HL-60/S4 treated with retinoic acid at 250 ng/mL for 4 days and 3 days (cell line): Measurements from ENCODE around the gene ASPDH.

Experiments used
- in situ Hi-C: fragments of 300-500 bp; cut with MboI; formaldehyde crosslinking; loops from 2 replicates; pipeline ENCODE4 v1.7.0; 2022; ENCODE audit warnings: low sequenced_read_pairs

The ASPDH gene

DNA sequence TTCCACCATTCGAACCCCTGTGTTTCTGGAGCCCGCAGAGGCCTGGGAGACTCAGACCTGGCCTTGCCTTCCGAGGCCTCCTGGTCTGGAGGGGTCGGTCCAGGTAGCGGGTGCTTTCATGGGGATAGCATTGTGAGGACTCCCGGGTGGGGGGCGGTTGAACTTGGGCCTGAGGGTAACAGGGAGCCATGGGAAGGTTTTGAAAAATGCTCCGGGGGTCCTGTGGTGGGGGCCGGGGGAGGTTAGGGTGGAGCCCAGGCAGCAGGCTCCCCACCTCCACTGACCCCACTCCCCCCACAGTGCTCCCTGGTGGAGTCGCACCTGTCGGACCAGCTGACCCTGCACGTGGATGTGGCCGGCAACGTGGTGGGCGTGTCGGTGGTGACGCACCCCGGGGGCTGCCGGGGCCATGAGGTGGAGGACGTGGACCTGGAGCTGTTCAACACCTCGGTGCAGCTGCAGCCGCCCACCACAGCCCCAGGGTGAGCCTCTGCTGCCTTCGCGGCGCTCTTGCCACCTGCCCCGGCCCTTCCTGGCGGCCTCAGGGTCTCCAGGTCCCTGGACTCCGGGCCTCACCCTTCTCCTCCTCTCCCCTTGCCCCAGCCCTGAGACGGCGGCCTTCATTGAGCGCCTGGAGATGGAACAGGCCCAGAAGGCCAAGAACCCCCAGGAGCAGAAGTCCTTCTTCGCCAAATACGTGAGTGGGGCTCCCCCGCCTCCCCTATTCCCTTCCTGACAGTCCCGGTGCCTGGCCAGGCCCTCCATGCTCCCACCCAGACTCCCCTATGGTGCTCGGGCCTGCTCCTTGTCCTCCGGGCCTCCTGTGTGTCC, 33.2 kb downstream of the ASPDH start:
- in situ Hi-C loops = no loop called here

DNA sequence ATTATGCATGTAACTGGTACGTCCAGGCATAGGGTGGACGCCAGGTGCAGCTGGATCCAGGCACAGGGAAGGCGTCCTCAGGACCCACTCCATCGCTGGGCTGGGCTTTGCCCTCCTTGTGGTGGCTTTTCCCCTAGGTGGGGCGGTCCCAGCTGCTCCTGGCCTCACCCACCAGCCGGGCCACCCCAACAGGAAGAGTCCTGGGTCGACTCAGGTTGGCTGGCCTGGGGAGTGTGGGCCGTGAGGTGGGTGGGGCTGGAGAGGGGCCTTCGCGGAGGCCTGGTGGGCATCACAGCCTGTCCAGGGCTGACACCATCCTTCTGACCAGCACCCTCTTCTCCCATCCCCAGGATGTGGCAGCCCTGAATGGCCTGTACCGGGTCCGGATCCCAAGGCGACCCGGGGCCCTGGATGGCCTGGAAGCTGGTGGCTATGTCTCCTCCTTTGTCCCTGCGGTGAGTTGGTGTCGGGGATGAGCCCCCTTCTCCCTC, 33.9 kb downstream of the ASPDH start:
- in situ Hi-C loops = loop anchor here (10.0 kb wide), 1 partner anchor 115 kb away; the partner anchor contains the start of gene NAPSA

DNA sequence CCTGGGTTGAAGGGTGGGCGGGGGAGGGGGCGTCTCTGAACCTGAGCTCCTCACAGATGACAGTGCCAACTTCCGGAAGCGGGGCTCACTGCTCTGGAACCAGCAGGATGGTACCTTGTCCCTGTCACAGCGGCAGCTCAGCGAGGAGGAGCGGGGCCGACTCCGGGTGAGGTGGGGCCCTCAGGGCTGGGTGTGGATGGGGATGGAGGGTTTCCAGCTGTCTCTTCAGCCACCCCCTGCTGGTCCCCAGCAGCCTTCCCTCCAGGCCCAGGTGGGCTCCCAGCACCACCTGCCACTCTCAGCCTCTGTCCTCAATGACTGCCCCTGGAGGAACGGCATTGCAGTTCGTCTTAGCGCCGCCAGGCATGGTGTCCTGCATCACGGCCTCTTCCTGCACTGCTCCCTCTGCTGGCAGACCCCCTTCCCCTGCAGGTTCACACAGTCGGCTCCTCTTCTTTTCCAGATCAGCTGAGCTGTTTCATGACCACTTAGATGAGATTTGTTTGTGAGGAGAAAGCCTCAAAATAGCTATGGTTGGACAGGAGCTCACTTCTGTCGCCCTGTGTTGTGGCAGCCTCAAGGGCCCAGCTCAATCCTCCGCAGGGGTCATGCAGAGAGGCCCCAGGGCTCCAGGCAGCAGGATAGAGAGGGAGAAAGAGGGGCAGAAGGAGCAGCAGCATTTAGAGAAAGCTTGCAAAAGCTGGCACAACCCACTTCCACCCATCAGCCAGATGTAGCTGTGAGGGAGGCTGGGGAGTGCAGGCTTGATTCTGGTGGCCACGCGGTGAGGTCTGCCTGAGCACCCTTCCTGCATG, 34.6 kb downstream of the ASPDH start:
- in situ Hi-C loops = loop anchor here (10.0 kb wide), 1 partner anchor 114 kb away; the partner anchor contains the start of gene NAPSA

DNA sequence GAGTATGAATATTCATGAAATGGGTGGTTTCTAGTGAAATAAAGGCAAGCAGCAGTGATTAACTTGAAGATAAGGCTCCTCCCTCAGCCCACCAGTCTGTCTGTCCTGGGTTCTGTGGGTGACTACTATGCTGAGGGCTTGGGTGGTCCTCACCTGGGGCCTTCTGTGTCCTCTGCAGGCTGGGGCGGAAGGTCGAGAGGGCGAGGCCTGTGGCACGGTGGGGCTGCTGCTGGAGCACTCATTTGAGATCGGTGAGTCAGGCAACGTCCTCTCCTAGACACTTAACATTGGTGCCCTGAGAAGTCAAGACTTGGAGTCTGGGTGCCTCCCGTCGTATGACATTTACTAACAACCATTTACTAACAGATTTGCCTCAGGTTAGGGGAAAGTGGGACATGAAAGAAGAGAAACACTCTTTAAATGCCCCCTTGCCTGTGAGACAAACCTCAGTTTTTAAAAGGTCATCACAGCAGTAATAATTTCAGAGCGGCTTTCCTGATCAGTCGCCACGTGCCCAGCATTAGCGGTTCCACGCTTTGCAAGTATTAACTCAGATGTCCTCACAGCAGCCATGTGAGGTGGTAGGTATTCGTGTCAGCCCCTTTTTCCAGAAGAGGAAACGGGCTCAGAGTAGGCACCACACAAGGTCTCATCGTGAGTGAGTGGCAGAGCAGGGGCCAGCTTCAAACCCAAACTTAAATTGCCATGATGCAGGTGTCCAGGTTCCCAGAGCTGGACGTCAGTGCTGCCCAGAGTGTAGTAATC, 35.8 kb downstream of the ASPDH start:
- in situ Hi-C loops = loop anchor here (10.0 kb wide), 1 partner anchor 113 kb away; the partner anchor contains the start of gene NAPSA

DNA sequence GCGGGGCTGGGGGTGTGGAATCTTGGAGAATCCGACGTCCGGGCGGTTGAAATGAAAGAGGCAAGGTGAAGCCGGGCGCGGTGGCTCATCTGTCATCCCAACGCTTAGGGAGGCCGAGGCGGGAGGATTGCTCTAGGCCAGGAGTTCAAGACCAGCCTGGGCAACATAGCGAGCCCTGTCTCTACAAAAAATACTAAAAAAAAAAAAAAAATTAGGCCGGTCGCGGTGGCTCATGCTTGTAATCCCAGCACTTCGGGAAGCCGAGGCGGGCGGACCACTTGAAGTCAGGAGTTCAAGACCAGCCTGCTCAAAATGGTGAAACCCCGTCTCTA, 36.8 kb downstream of the ASPDH start:
- in situ Hi-C loops = loop anchor here (10.0 kb wide), 1 partner anchor 112 kb away; the partner anchor contains the start of gene NAPSA

DNA sequence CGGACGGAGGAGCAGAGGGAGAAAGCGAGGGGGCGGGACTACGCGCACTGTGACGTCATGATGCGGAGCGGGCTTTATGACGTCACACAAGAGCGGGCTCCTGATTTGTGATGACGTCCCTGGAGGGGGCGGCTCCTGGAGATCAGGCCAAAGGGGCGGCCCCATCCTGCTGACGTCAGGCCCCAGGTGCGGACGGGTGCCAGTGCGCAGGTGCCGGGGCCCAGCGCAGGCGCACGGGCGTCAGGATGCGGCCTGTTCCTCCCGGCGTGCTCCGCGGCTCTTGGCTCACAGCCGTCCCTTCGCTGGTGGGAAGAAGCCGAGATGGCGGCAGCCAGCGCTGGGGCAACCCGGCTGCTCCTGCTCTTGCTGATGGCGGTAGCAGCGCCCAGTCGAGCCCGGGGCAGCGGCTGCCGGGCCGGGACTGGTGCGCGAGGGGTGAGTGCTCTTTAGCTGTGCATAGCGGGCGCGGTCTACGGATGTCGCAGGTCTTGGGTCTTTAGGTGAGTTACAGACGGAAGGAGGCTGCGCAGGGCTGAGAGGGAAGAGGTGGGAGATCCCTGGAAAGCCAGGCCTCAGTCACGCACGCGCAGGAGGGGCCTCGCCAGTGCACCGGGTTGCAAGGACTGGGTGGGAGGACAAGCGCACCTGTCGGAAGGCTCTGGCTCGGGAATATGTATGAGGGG, 37.3 kb downstream of the ASPDH start, which contains the start of the genes EMC10 and GARIN5A:
Gene EMC10 (plus strand): TSS at position 284 of the 683 bp plus-strand sequence. CDS start 38 bp downstream, at position 322.
Gene GARIN5A (minus strand): TSS at position 625 of the 683 bp plus-strand sequence. CDS start 460 bp downstream, at position 165.
- in situ Hi-C loops = loop anchor here (10.0 kb wide), 1 partner anchor 112 kb away; the partner anchor contains the start of gene NAPSA

DNA sequence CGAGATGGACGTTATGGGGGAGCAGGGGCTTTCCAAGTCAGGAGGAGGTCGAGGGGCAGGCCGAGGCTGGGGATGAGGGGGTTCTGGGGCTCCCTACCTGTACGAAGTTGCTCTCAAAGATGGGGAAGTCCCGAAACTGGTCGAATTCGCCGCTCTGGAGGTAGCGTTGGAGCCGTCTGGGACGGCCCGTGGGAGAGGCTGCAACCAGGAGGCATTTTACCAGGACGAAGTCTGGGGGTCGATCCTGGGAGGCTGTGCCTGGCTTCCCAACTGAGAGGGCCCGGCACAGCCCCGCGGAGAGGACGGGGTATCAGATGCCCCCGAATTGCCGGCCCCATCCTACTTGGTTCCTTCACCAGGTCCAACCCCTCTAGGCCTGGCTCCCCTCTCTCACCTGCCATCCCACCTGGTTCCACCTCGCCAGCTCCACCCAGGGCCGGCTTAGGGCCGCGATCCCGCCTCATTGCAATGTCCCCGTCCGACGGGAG, 37.9 kb downstream of the ASPDH start:
- in situ Hi-C loops = loop anchor here (10.0 kb wide), 1 partner anchor 111 kb away; the partner anchor contains the start of gene NAPSA

DNA sequence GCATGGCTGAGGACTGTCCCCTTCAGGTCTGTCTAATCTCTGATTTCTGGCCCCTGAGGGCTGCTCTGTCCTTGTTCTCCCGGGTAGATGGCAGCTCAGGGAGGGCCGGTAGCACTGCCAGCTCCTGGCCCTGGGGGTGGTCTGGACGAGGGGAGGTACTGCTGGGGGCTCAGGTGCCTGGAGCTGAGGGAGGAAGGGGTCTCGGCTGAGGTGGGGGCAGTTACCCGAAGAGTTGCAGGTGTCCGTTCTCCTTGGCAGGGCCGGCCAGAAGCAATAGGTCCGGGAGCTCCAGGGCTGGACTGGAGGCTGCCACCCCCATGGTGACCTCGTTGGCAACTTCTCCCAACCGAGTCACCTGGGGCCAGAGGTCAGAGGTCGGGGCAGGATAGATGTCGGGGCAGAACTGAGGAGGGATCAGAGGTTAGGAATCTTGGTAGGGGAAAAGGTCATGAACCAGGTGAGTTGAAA, 38.6 kb downstream of the ASPDH start:
- in situ Hi-C loops = loop anchor here (10.0 kb wide), 1 partner anchor 110 kb away; the partner anchor contains the start of gene NAPSA

DNA sequence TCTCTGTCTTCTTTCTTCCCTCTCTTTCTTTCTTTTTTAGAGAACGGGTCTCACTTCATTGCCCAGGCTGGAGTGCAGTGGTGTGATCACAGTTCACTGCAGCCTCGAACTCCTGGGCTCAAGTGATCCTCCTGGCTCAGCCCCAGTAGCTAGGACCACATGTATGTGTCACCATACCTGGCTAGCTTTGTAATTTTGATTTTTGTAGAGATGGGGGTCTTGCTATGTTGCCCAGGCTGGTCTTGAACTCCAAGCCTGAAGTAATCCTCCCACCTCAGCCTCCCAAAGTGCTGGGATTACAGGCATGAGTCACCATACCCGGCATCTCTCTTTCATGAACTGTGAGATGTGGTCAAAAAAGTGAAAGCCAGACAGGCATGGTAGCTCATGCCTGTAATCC, 40.4 kb downstream of the ASPDH start:
- in situ Hi-C loops = loop anchor here (10.0 kb wide), 1 partner anchor 109 kb away; the partner anchor contains the start of gene NAPSA

DNA sequence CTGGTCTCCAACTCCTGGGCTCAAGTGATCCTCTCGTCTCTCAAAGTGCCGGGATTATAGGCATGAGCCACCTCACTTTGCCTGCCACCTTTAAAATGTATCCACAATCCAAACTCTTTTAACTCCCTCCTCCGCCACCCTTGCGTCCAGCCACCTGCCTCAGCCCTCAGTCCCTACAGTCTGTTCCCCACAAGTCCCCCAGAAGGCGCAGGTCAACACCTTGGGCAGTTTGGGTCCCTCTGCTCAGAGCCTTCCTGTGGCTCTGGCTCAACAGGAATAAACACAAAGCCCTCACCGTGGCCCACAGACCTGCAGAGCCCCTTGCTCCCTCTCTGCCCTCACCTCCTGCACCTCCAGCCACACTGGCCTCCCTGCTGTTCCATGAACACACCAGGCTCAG, 44.9 kb downstream of the ASPDH start:
- in situ Hi-C loops = no loop called here

DNA sequence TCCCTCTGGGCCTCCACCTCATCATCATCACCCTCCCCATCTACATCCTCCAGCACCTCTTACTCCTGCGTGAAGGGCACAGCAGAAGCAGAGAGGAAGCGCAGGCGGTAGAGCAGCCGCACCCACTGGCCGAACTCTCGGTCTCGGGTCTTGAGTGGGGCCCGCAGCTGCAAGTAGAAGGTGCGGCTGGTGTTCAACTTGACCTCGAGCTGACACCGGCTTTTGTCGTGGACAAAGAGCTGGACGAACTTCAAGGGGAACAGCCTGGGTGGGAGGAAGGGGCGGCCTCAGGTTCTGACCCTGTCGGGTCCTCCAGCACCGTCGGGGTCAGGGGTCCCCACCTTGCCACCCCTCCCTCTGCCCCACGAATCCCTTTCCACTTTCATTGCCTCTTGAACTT, 46.1 kb downstream of the ASPDH start:
- in situ Hi-C loops = no loop called here

DNA sequence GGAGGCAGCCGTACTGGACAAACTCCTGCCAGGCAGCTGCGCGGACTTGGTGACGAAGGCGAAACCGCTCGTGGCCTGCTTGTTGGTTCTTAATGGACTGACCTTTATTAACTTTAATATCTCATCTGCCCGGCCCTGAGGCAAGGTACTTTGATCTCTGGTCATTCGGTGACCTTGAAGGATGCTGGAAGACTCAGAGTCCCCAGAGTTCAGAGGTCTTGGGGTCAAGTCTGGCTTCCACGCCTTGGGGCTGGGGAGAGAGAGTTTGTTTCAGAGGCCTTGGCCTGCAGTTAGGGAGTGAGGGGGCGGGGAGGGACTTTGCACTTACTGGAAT, 47.0 kb downstream of the ASPDH start:
- in situ Hi-C loops = no loop called here

DNA sequence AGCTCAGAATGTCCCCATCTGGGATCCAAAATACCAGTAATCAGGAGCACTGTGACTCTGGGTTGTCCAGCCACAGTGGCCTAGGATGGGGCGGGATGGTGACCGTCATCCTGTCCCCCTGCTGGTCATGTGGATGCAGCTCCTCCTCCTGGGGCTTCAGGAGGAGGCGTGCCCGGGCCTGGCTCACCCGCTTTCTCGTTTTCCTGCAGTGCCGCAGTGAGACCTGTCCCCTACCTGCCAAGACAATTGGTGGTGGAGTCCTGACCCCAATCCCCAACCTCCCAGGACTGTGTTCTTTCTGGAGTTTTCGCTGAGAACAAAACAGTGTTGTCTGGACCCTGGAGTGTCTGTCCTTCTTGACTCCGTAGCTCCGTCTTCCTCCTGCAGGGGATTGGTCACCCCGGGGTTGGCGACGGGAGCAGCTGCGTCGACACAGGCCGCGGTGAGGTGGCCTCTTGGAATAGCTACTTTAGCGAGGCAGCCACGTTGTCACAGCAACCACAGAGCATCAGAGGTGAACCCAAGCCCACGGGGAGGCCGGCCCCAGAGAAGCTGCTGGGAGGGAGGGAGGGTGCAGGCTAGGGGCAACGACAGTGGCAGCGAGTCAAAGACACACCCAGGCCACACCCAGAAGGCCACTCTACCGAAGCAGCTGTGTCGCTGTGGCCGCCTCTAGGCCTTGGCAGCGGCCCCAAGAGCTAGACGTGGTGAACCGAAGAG, 47.6 kb downstream of the ASPDH start:
- in situ Hi-C loops = no loop called here

DNA sequence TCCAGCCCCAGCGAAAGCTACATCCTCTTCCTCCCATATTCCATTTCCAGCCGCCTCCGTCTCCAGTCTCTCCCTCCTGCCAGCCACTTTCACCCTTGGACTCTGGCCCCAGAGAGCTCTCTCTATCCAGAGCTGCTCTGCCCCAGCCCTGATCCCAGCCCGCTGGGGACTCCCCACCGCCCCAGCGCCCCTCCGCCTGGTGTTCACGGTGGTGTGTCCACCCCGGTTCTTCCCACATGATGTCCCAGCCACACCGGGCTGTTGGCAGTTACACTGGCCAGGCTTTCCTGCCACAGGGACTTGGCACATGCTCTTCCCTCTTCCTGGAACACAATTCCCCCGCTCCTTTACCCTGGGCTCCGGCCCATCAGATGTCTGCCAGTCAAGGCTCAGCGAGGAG, 48.7 kb downstream of the ASPDH start:
- in situ Hi-C loops = no loop called here

DNA sequence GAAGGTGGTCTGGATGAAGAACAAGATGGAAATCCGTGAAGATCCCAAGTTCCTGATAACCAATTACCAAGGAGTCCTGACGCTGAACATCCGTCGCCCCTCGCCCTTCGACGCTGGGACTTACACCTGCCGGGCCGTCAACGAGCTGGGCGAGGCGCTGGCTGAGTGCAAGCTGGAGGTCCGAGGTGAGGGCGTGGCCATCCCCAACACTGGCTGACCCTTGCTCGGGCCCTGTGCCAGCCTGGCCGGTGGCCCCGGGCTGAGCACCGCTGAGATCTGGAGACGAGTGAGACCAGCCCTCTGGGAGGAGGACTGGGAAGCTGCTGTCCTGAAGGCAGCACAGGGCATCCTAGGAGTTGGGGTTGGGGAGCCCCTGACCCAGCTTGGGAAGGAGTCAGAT, 49.4 kb downstream of the ASPDH start:
- in situ Hi-C loops = no loop called here

DNA sequence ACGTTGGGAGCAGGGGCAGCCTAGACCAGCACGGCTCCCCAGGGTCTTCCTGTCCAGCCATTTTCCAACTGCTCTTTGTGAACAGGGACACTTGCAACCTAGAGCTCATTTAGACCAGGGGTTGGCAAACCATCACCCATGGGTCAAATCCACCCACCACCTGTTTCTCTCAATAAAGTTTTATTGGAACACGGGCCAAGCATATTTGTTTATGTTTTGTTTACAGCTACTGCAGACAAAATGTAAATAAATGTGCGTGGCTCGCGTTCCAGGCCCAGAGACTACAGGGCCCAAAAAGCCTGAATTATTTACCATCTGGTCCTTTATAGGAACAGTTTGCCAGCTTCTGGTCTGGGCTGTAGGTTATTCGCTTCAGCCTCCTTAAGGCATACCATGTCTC, 50.7 kb downstream of the ASPDH start:
- in situ Hi-C loops = no loop called here
